ENCODE measurements around the gene MARF1. TPM values are rescaled to one million over a fixed set of nuclear protein-coding genes. Genes with fewer than 3 reads are reported as not detected.

Gene MARF1
- total and polyA plus RNA-seq, 2 of the 8 experiments (the other 6 are each of a cell fraction or from before 2014, with no cell fraction given) = 5.6 to 31.4 TPM

GRCh38 chr16:15676506-15676905, 33.6 kb upstream of the MARF1 start:
- no peak overlapping the region for H3K23ac ChIP-seq (ENCODE audit: insufficient read length)
- H4K8ac ChIP-seq (ENCODE audit: extremely low read depth, insufficient read depth, low read length) = no peak overlapping the region
- no peaks in the 10 kb centered on the region; a peak in 1 of 7 replicates for H3K4me1 ChIP-seq (replicated peaks in 1 of 4; ENCODE audit: control insufficient read depth in 3 of 4, insufficient read depth in 4 of 4, low read length in 3 of 4)
- H3K18ac ChIP-seq (ENCODE audit: extremely low read depth, low read length) = no peak overlapping the region
- H3K9ac ChIP-seq (replicated peaks in 1 of 4; ENCODE audit: extremely low read depth in 1 of 4, low read depth in 3 of 4, low read length in 3 of 4) = no peak overlapping the region
- H4K91ac ChIP-seq (replicated peaks; ENCODE audit: insufficient read length, low read length) = no peak overlapping the region
- no peak overlapping the region for H3K4ac ChIP-seq (replicated peaks; ENCODE audit: insufficient read length, low read depth, low read length)
- H4K20me1 ChIP-seq (replicated peaks in 1 of 2; ENCODE audit: control insufficient read depth in 1 of 2, insufficient read depth in 2 of 2, low read length in 2 of 2) = no peaks in the 10 kb centered on the region
- no peaks in the 10 kb centered on the region for H3K27me3 ChIP-seq (replicated peaks in 1 of 4; ENCODE audit: control insufficient read depth in 3 of 4, extremely low read depth in 1 of 4, insufficient read depth in 3 of 4, low read length in 3 of 4)
- H2BK20ac ChIP-seq (ENCODE audit: low read length) = no peak overlapping the region
- 90% methylated on average over 9 of the region's 10 CpGs; no CpG with 5 or more reads in 1 of the 2 experiments for WGBS, 2 experiments (ENCODE audit: extremely low coverage in 1 of 2, insufficient coverage in 1 of 2, insufficient read length in 1 of 2, insufficient replicate concordance in 2 of 2, low coverage in 1 of 2, low lambda C conversion rate in 2 of 2, missing lambda C conversion rate in 1 of 2)
- FAIRE-seq (no peak), DNase-seq (ENCODE audit: low read depth in 1 of 2, low spot score in 2 of 2) (no peak)
- no peak overlapping the region for H3K4me3 ChIP-seq (ENCODE audit: extremely low read depth in 1 of 4, insufficient read depth in 2 of 4, low read depth in 3 of 4, low read length in 4 of 4)
- H3K14ac ChIP-seq (ENCODE audit: insufficient read length) = no peak overlapping the region
- no peaks in the 10 kb centered on the region for H3K9me3 ChIP-seq (ENCODE audit: insufficient read depth in 2 of 2, low read depth in 1 of 2, low read length in 1 of 2)
- no peak overlapping the region for H2AFZ ChIP-seq (ENCODE audit: low read length)
- H2BK12ac ChIP-seq (ENCODE audit: low read depth, low read length) = no peak overlapping the region
- no peak overlapping the region for H2BK120ac ChIP-seq (replicated peaks; ENCODE audit: low read depth, low read length)
- H3K27ac ChIP-seq (ENCODE audit: low read depth, low read length) = no peak overlapping the region
- H3K4me2 ChIP-seq (ENCODE audit: insufficient read depth in 1 of 2, low read depth in 2 of 2, low read length in 2 of 2) = no peak overlapping the region
- no peak overlapping the region for H2BK5ac ChIP-seq (ENCODE audit: low read depth, low read length)
- POLR2A ChIA-PET (ENCODE audit: partially characterized antibody) = no interaction called here
- CTCF ChIA-PET (ENCODE audit: partially characterized antibody) = interaction anchor here (0.6 kb wide), 2 partner anchors 57 to 81 kb away, joined by 3 read pairs; no protein-coding TSS in a partner anchor
- no peaks in the 10 kb centered on the region for H3K79me1 ChIP-seq (ENCODE audit: low read depth, low read length)
- H4K5ac ChIP-seq (ENCODE audit: insufficient read length, low read depth, low read length) = no peak overlapping the region
- H2BK15ac ChIP-seq (ENCODE audit: low read length) = no peak overlapping the region
- no peak overlapping the region for H2AK5ac ChIP-seq (ENCODE audit: low read depth, low read length)
- H3K36me3 ChIP-seq (ENCODE audit: control insufficient read depth in 2 of 4, insufficient read depth in 4 of 4, low read length in 3 of 4) = peaks cover 2 to 7% (median 4%) of the 10 kb centered on the region in 4 experiments; a peak in 5 of 8 replicates
- H3K23me2 ChIP-seq (ENCODE audit: low read depth, low read length) = no peaks in the 10 kb centered on the region
- H3K79me2 ChIP-seq (ENCODE audit: control insufficient read depth in 1 of 2, insufficient read depth in 2 of 2, low read length in 2 of 2) = no peaks in the 10 kb centered on the region
- H3K56ac ChIP-seq (replicated peaks; ENCODE audit: insufficient read length, low read depth, low read length) = no peak overlapping the region
- TF ChIP-seq E2F6 (IDR thresholded peaks at IDR 0.05) = no peak
- no peak for TF ChIP-seq SAP30 (IDR thresholded peaks at IDR 0.05; ENCODE audit: insufficient read depth, insufficient replicate concordance, low read length)
- no peak for TF ChIP-seq JUND (IDR thresholded peaks at IDR 0.05; ENCODE audit: low read length)
- no peak for TF ChIP-seq ASH2L (IDR thresholded peaks at IDR 0.05; ENCODE audit: low read length)
- TF ChIP-seq SP1 (IDR thresholded peaks at IDR 0.05; ENCODE audit: low read depth, low read length) = no peak
- no peak for TF ChIP-seq RBBP5 (IDR thresholded peaks at IDR 0.05; ENCODE audit: borderline replicate concordance, low read depth, low read length)
- no peak for TF ChIP-seq RXRA (IDR thresholded peaks at IDR 0.05; ENCODE audit: insufficient read depth, low read depth, low read length)
- no peak for TF ChIP-seq CHD2 (IDR thresholded peaks at IDR 0.05; ENCODE audit: low read length)
- no peak for TF ChIP-seq RFX5 (IDR thresholded peaks at IDR 0.05; ENCODE audit: borderline replicate concordance, low read depth, low read length)
- TF ChIP-seq SUZ12 (IDR thresholded peaks at IDR 0.05; ENCODE audit: low read length) = no peak
- no peak for TF ChIP-seq CREB1 (IDR thresholded peaks at IDR 0.05)
- no peak for TF ChIP-seq SP2 (IDR thresholded peaks at IDR 0.05; ENCODE audit: low read length)
- no peak for TF ChIP-seq GABPA (IDR thresholded peaks at IDR 0.05; ENCODE audit: borderline replicate concordance, insufficient read depth, low read length)
- no peak for TF ChIP-seq CEBPB (IDR thresholded peaks at IDR 0.05; ENCODE audit: low read depth, low read length)
- no peak for TF ChIP-seq CBX5 (IDR thresholded peaks at IDR 0.05; ENCODE audit: low read depth, low read length)

Measured in H1 (cell line).